Panc1 (cell line): ENCODE results near the gene TAF1A. TPM values are rescaled to one million over a fixed set of nuclear protein-coding genes. Genes with fewer than 3 reads are reported as not detected.

Source experiments
- ATAC-seq: fragments of 200-7000 bp; cut with Tn5 transposase; 2 replicates; pipeline ENCODE4 v1.9.1; 2020; ENCODE audit warnings: mild to moderate bottlenecking, moderate library complexity
- BruUV-seq: library from RNA; stranded (reverse); fragments of 400-500 nt; replicated peaks from 2 replicates; lab custom pipeline; 2021; lab: Mats Ljungman, UMichigan
- CTCF ChIA-PET: fragments of 300-600 bp; sonication (Branson Sonifier 250); formaldehyde crosslinking; loops from one replicate; lab custom pipeline; 2022; ENCODE audit warnings: antibody characterized with exemption; lab: Charles Lee
- POLR2A ChIA-PET: fragments of 300-600 bp; sonication (Branson Sonifier 250); formaldehyde crosslinking; loops from one replicate; lab custom pipeline; 2022; ENCODE audit warnings: antibody characterized with exemption; lab: Charles Lee
- DNase-seq: peaks from one replicate; pipeline ENCODE4 v3.0.0-alpha.2; 2010; ENCODE audit warnings: low read depth, low spot score
- H3K27ac ChIP-seq: 2 replicates; pipeline ENCODE4 v1.5.1; 2011; ENCODE audit warnings: mild to moderate bottlenecking, low read length, inconsistent platforms
- H3K27me3 ChIP-seq: fragments of 200-500 bp; sonication (Bioruptor generic); 2 replicates; pipeline ENCODE4 v1.6.0; 2014; ENCODE audit warnings: low read length, inconsistent platforms; ENCODE audit not compliant: control insufficient read depth, insufficient read depth
- H3K36me3 ChIP-seq: fragments of 200-500 bp; sonication (Bioruptor generic); 2 replicates; pipeline ENCODE4 v1.5.1; 2014; ENCODE audit warnings: inconsistent platforms, mild to moderate bottlenecking, low read length, moderate library complexity; ENCODE audit not compliant: control insufficient read depth, insufficient read depth
- H3K4me1 ChIP-seq: 2 replicates; pipeline ENCODE4 v1.5.1; 2011; ENCODE audit warnings: inconsistent platforms, mild to moderate bottlenecking, low read length, moderate library complexity; ENCODE audit not compliant: control insufficient read depth, insufficient read depth
- H3K4me3 ChIP-seq, 2 experiments: 2 replicates each; pipeline ENCODE4 v1.5.1; 2011 to 2012; ENCODE audit warnings: low read depth in 2 of 2, low read length in 2 of 2, mild to moderate bottlenecking in 2 of 2, inconsistent platforms in 1 of 2, moderate library complexity in 1 of 2
- H3K9me3 ChIP-seq: fragments of 200-500 bp; sonication (Bioruptor generic); 2 replicates; pipeline ENCODE4 v1.5.1; 2014; ENCODE audit warnings: low read depth, mild to moderate bottlenecking, inconsistent platforms, low read length, moderate library complexity; ENCODE audit not compliant: control insufficient read depth, insufficient read depth
- POLR2AphosphoS5 ChIP-seq: IDR thresholded peaks from 2 replicates; pipeline ENCODE4 v1.6.1; 2012; ENCODE audit warnings: mild to moderate bottlenecking, low read depth, low read length, moderate library complexity
- SIN3A ChIP-seq: IDR thresholded peaks from 2 replicates; pipeline ENCODE4 v1.6.1; 2012; ENCODE audit warnings: low read depth, mild to moderate bottlenecking, low read length, moderate library complexity, borderline replicate concordance; ENCODE audit not compliant: insufficient read depth
- TCF7L2 ChIP-seq: IDR thresholded peaks from 2 replicates; pipeline ENCODE4 v1.6.1; 2011; ENCODE audit warnings: mild to moderate bottlenecking, low read depth, low read length, inconsistent platforms
- in situ Hi-C: cut with HindIII; loops from 2 replicates; pipeline ENCODE4 v1.10.0; 2016; ENCODE audit warnings: low sequenced_read_pairs, low pct_unique_long_range_greater_than_20kb
- intact Hi-C: fragments of 100-400 bp; cut with micrococcal nuclease; formaldehyde crosslinking; loops from one replicate; pipeline ENCODE4 v1.10.0; 2022; ENCODE audit not compliant: unreplicated experiment
- total RNA-seq: library from RNA; stranded (reverse); gene quantifications from one replicate; pipeline ENCODE4 v1.2.1, GENCODE V29; 2021; ENCODE audit not compliant: unreplicated experiment
- TF ChIP-seq, protein P1 (sequence below), 2 experiments: IDR thresholded peaks; 2 replicates each; pipeline ENCODE4 v1.6.1; 2011 to 2012; ENCODE audit warnings: low read depth in 2 of 2, control low read depth in 1 of 2, low read length in 1 of 2, mild to moderate bottlenecking in 1 of 2, moderate library complexity in 1 of 2; ENCODE audit not compliant: insufficient read depth in 1 of 2
- TF ChIP-seq, protein P2 (sequence below): fragments of 450-650 bp; IDR thresholded peaks from 2 replicates; pipeline ENCODE4 v1.5.1; 2017; ENCODE audit warnings: mild to moderate bottlenecking

TAF1A gene
- total RNA-seq, 1 experiment from 2014 or later = 11.6 TPM

DNA sequence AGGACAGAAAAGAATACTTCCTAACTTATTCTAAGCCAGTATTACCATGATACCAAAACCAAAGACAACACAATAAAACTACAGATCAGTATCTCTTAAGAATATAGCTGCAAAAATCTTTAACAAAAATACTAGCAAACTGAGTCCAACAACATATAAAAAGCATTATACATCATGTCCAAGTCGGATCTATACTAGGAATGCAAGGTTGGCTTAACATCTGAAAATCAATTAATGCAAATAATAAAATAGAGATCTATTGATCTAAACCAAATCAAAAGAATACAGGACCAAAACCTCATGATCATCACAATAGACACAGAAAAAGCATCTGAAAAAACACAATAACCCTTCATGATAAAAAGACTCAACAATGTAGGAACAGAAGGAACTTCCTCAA is 18.9 kb downstream of the TAF1A start:
- BruUV-seq = no TSS peak
- no peak for DNase-seq
- CTCF ChIA-PET = no interaction called here

DNA sequence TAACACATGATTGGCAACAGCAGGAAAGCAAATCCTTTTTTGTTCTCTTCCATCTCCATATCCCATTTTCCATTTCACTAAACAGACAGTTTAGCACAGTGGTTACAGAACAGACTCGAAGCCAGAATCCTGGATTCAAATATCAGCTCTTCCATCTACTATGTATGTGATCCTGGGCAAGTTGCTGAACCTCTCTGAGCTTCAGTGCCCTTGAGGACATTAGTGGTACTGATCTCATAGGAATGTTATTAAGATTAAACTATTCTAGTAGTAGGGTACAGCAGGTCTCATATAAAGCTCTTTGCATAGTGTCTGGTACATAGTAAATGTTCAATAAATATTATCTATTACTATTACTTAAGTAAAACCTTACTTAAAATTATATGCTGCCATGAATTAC is 28.1 kb downstream of the TAF1A start:
- in situ Hi-C loops = no loop called here
- no peak for TF ChIP-seq SIN3A
- no peak for TF ChIP-seq TCF7L2
- TF ChIP-seq, protein P1, sequence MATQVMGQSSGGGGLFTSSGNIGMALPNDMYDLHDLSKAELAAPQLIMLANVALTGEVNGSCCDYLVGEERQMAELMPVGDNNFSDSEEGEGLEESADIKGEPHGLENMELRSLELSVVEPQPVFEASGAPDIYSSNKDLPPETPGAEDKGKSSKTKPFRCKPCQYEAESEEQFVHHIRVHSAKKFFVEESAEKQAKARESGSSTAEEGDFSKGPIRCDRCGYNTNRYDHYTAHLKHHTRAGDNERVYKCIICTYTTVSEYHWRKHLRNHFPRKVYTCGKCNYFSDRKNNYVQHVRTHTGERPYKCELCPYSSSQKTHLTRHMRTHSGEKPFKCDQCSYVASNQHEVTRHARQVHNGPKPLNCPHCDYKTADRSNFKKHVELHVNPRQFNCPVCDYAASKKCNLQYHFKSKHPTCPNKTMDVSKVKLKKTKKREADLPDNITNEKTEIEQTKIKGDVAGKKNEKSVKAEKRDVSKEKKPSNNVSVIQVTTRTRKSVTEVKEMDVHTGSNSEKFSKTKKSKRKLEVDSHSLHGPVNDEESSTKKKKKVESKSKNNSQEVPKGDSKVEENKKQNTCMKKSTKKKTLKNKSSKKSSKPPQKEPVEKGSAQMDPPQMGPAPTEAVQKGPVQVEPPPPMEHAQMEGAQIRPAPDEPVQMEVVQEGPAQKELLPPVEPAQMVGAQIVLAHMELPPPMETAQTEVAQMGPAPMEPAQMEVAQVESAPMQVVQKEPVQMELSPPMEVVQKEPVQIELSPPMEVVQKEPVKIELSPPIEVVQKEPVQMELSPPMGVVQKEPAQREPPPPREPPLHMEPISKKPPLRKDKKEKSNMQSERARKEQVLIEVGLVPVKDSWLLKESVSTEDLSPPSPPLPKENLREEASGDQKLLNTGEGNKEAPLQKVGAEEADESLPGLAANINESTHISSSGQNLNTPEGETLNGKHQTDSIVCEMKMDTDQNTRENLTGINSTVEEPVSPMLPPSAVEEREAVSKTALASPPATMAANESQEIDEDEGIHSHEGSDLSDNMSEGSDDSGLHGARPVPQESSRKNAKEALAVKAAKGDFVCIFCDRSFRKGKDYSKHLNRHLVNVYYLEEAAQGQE (IDR thresholded peaks at IDR 0.05; ENCODE audit: insufficient read depth in 1 of 2, low read depth in 2 of 2, low read length in 1 of 2) = no peak
- TF ChIP-seq POLR2AphosphoS5 = no peak
- TF ChIP-seq, protein P2, sequence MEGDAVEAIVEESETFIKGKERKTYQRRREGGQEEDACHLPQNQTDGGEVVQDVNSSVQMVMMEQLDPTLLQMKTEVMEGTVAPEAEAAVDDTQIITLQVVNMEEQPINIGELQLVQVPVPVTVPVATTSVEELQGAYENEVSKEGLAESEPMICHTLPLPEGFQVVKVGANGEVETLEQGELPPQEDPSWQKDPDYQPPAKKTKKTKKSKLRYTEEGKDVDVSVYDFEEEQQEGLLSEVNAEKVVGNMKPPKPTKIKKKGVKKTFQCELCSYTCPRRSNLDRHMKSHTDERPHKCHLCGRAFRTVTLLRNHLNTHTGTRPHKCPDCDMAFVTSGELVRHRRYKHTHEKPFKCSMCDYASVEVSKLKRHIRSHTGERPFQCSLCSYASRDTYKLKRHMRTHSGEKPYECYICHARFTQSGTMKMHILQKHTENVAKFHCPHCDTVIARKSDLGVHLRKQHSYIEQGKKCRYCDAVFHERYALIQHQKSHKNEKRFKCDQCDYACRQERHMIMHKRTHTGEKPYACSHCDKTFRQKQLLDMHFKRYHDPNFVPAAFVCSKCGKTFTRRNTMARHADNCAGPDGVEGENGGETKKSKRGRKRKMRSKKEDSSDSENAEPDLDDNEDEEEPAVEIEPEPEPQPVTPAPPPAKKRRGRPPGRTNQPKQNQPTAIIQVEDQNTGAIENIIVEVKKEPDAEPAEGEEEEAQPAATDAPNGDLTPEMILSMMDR = no peak
- Histone ChIP-seq H3K4me3 (no peak overlapping the region), H3K27ac (no peak overlapping the region), H3K9me3 (no peaks in the 10 kb centered on the region), H3K4me1 (no peaks in the 10 kb centered on the region), H3K27me3 (no peaks in the 10 kb centered on the region), H3K36me3 (peaks cover 27% of the 10 kb centered on the region)
- intact Hi-C loops = no loop called here
- CTCF ChIA-PET = no interaction called here
- DNase-seq (no peak), ATAC-seq (no peak)
- POLR2A ChIA-PET = no interaction called here
- BruUV-seq = no TSS peak

More for the DNA sequence above, 18.9 kb downstream of the TAF1A start:
- ATAC-seq = no peak
- no peak overlapping the region for H3K4me3 ChIP-seq
- no peak overlapping the region for H3K27ac ChIP-seq
- no peaks in the 10 kb centered on the region for H3K27me3 ChIP-seq
- intact Hi-C loops (no loop called here), in situ Hi-C loops (no loop called here)
- H3K36me3 ChIP-seq = peaks cover 11% of the 10 kb centered on the region
- POLR2A ChIA-PET = no interaction called here
- no peaks in the 10 kb centered on the region for H3K4me1 ChIP-seq
- H3K9me3 ChIP-seq = peaks cover 6% of the 10 kb centered on the region; the same call in 1 of the 2 replicates
- TF ChIP-seq, protein P2 = no peak
- TF ChIP-seq POLR2AphosphoS5 = no peak
- TF ChIP-seq, protein P1 (IDR thresholded peaks at IDR 0.05; ENCODE audit: insufficient read depth in 1 of 2, low read depth in 2 of 2, low read length in 1 of 2) = no peak
- no peak for TF ChIP-seq SIN3A
- TF ChIP-seq TCF7L2 = no peak
